HCT116 (cell line): ENCODE data around the gene FLVCR1. TPM values are rescaled to one million over a fixed set of nuclear protein-coding genes. Genes with fewer than 3 reads are reported as not detected.

Source experiments
- ATAC-seq: fragments of 200-7000 bp; cut with Tn5 transposase; 2 replicates; pipeline ENCODE4 v1.9.1; 2020; ENCODE audit warnings: mild to moderate bottlenecking, moderate library complexity
- BruUV-seq: library from RNA; stranded (reverse); fragments of 400-500 nt; replicated peaks from 2 replicates; lab custom pipeline; 2021; lab: Mats Ljungman, UMichigan
- CTCF ChIA-PET: fragments of 300-600 bp; sonication (Branson Sonifier 250); formaldehyde crosslinking; loops from one replicate; lab custom pipeline; 2021; ENCODE audit warnings: antibody characterized with exemption; lab: Charles Lee
- POLR2A ChIA-PET: fragments of 300-600, 350-600 bp; sonication (Branson Sonifier 250); formaldehyde crosslinking; loops from one replicate; lab custom pipeline; 2021; ENCODE audit warnings: antibody characterized with exemption; lab: Charles Lee
- RAD21 ChIA-PET, 2 experiments: fragments of 300-600 bp; sonication (Branson Sonifier 250); formaldehyde crosslinking; loops; one replicate each; lab custom pipeline; 2023; ENCODE audit warnings: low total read pairs in 2 of 2; ENCODE audit not compliant: uncharacterized antibody in 2 of 2, unreplicated experiment in 2 of 2, low non-redundant PET in 1 of 2; lab: Charles Lee
- DNase-seq: peaks from one replicate; pipeline ENCODE4 v3.0.0-alpha.2; 2010; ENCODE audit warnings: low read depth, low spot score
- H2AFZ ChIP-seq: fragments of 200-600 bp; shearing (Covaris generic), sonication (generic); 2 replicates; pipeline ENCODE4 v1.6.1; 2017; ENCODE audit warnings: low read depth, mixed run types, mixed read lengths, antibody characterized with exemption, low read length; ENCODE audit not compliant: poor library complexity, severe bottlenecking
- H3K27ac ChIP-seq: 2 replicates; pipeline ENCODE4 v1.5.1; 2012; ENCODE audit warnings: low read depth, low read length
- H3K27me3 ChIP-seq: fragments of 200-600 bp; sonication (generic); 2 replicates; pipeline ENCODE4 v1.6.1; 2016; ENCODE audit warnings: mixed run types, low read length, mixed read lengths; ENCODE audit not compliant: insufficient read depth
- H3K36me3 ChIP-seq, 2 experiments: fragments of 200-500 bp in 1 of 2; fragments of 200-600 bp in 1 of 2; sonication (Bioruptor generic) in 1 of 2; sonication (generic) in 1 of 2; 2 replicates each; pipeline versions ENCODE4 v1.5.1 to v1.6.1; 2014 to 2016; ENCODE audit warnings: low read length in 2 of 2, inconsistent platforms in 1 of 2, mixed read lengths in 1 of 2, mixed run types in 1 of 2; ENCODE audit not compliant: insufficient read depth in 2 of 2, control insufficient read depth in 1 of 2
- H3K4me1 ChIP-seq, 2 experiments: fragments of 200-600 bp in 1 of 2; sonication (generic) in 1 of 2; 2 replicates each; pipeline versions ENCODE4 v1.5.1 to v1.6.1; 2012 to 2017; ENCODE audit warnings: low read length in 2 of 2, inconsistent platforms in 1 of 2, mild to moderate bottlenecking in 1 of 2, mixed read lengths in 1 of 2, mixed run types in 1 of 2, moderate library complexity in 1 of 2; ENCODE audit not compliant: insufficient read depth in 2 of 2, control insufficient read depth in 1 of 2
- H3K4me2 ChIP-seq: fragments of 200-600 bp; sonication (generic); 2 replicates; pipeline ENCODE4 v1.6.1; 2017; ENCODE audit warnings: mixed run types, low read length, mixed read lengths
- H3K4me3 ChIP-seq, 2 experiments: fragments of 200-600 bp in 1 of 2; sonication (generic) in 1 of 2; replicated peaks in 1 of 2; 2 replicates each; pipeline ENCODE4 v1.5.1; 2011 to 2016; ENCODE audit warnings: low read length in 2 of 2, control low read depth in 1 of 2, low read depth in 1 of 2, mild to moderate bottlenecking in 1 of 2, mixed read lengths in 1 of 2, mixed run types in 1 of 2
- H3K79me2 ChIP-seq: fragments of 200-600 bp; sonication (generic); 2 replicates; pipeline ENCODE4 v1.6.1; 2017; ENCODE audit warnings: mild to moderate bottlenecking, mixed run types, low read length, moderate library complexity, mixed read lengths; ENCODE audit not compliant: insufficient read depth
- H3K9ac ChIP-seq: fragments of 200-600 bp; sonication (generic); 2 replicates; pipeline ENCODE4 v1.6.1; 2016; ENCODE audit warnings: low read length, mixed read lengths
- H3K9me2 ChIP-seq: fragments of 200-600 bp; sonication (generic), shearing (Covaris generic); 2 replicates; pipeline ENCODE4 v1.6.1; 2017; ENCODE audit warnings: mixed run types, mild to moderate bottlenecking, moderate library complexity; ENCODE audit not compliant: insufficient read depth
- H3K9me3 ChIP-seq, 2 experiments: fragments of 200-500 bp in 1 of 2; fragments of 200-600 bp in 1 of 2; sonication (Bioruptor generic) in 1 of 2; sonication (generic) in 1 of 2; 2 replicates each; pipeline ENCODE4 v1.6.1; 2014 to 2017; ENCODE audit warnings: low read length in 2 of 2, mixed read lengths in 2 of 2, inconsistent platforms in 1 of 2, low read depth in 1 of 2, mild to moderate bottlenecking in 1 of 2, mixed run types in 1 of 2, moderate library complexity in 1 of 2; ENCODE audit not compliant: control insufficient read depth in 1 of 2, insufficient read depth in 1 of 2
- H4K20me1 ChIP-seq: fragments of 200-600 bp; sonication (generic), shearing (Covaris generic); 2 replicates; pipeline ENCODE4 v1.6.1; 2017; ENCODE audit warnings: mixed run types, mild to moderate bottlenecking, moderate library complexity; ENCODE audit not compliant: insufficient read depth
- CBX3 ChIP-seq: IDR thresholded peaks from 2 replicates; pipeline ENCODE4 v1.6.1; 2012; ENCODE audit warnings: low read depth
- CEBPB ChIP-seq: IDR thresholded peaks from 2 replicates; pipeline ENCODE4 v1.6.1; 2012; ENCODE audit warnings: low read depth
- EGR1 ChIP-seq: IDR thresholded peaks from 2 replicates; pipeline ENCODE4 v1.6.1; 2012; ENCODE audit warnings: low read depth
- ELF1 ChIP-seq: IDR thresholded peaks from 2 replicates; pipeline ENCODE4 v1.6.1; 2012; ENCODE audit warnings: low read depth, borderline replicate concordance
- EZH2 ChIP-seq: fragments of 200-600 bp; sonication (generic); IDR thresholded peaks from 2 replicates; pipeline ENCODE4 v1.6.1; 2017; ENCODE audit warnings: antibody characterized with exemption, mixed run types
- EZH2phosphoT487 ChIP-seq: fragments of 200-600 bp; IDR thresholded peaks from 2 replicates; pipeline ENCODE4 v1.6.1; 2018; ENCODE audit warnings: antibody characterized with exemption, borderline replicate concordance
- JUND ChIP-seq: IDR thresholded peaks from 2 replicates; pipeline ENCODE4 v1.6.1; 2012
- POLR2AphosphoS5 ChIP-seq: IDR thresholded peaks from 2 replicates; pipeline ENCODE4 v1.6.1; 2011; ENCODE audit warnings: mild to moderate bottlenecking, low read depth, low read length, moderate library complexity
- RAD21 ChIP-seq: IDR thresholded peaks from 2 replicates; pipeline ENCODE4 v1.6.1; 2012; ENCODE audit warnings: low read depth, mild to moderate bottlenecking
- SIN3A ChIP-seq: IDR thresholded peaks from 2 replicates; pipeline ENCODE4 v1.6.1; 2012; ENCODE audit warnings: low read depth
- SP1 ChIP-seq: IDR thresholded peaks from 2 replicates; pipeline ENCODE4 v1.6.1; 2012; ENCODE audit warnings: low read depth
- SRF ChIP-seq: IDR thresholded peaks from 2 replicates; pipeline ENCODE4 v1.6.1; 2012; ENCODE audit warnings: low read depth
- TCF7L2 ChIP-seq: IDR thresholded peaks from 2 replicates; pipeline ENCODE4 v1.7.0; 2011; ENCODE audit warnings: borderline replicate concordance, inconsistent platforms; ENCODE audit not compliant: insufficient read depth, insufficient read length; ENCODE audit errors: extremely low read depth
- YY1 ChIP-seq: IDR thresholded peaks from 2 replicates; pipeline ENCODE4 v1.6.1; 2011; ENCODE audit warnings: low read length, low read depth, moderate library complexity, mild to moderate bottlenecking; ENCODE audit not compliant: insufficient replicate concordance; ENCODE audit errors: extremely low read depth
- ZFX ChIP-seq: fragments of 450-650 bp; IDR thresholded peaks from 2 replicates; pipeline ENCODE4 v1.6.1; 2017
- ZNF274 ChIP-seq: fragments of 200-500 bp; sonication (Bioruptor generic); IDR thresholded peaks from 2 replicates; pipeline ENCODE4 v1.6.1; 2014; ENCODE audit warnings: mild to moderate bottlenecking, low read depth, low read length, inconsistent platforms
- intact Hi-C: fragments of 100-400 bp; cut with micrococcal nuclease; formaldehyde crosslinking; loops from 2 replicates; pipeline ENCODE4 v1.10.0; 2022
- total RNA-seq: library from RNA; stranded (reverse); gene quantifications from one replicate; pipeline ENCODE4 v1.2.1, GENCODE V29; 2021; ENCODE audit not compliant: unreplicated experiment
- TF ChIP-seq, protein P1 (sequence below): IDR thresholded peaks from 2 replicates; pipeline ENCODE4 v1.6.1; 2011; ENCODE audit warnings: mild to moderate bottlenecking, low read length, moderate library complexity; ENCODE audit not compliant: insufficient replicate concordance; ENCODE audit errors: extremely low read depth
- TF ChIP-seq, protein P2 (sequence below): IDR thresholded peaks from 2 replicates; pipeline ENCODE4 v1.6.1; 2012
- TF ChIP-seq, protein P3 (sequence below): IDR thresholded peaks from 2 replicates; pipeline ENCODE4 v1.6.1; 2012; ENCODE audit warnings: low read depth
- TF ChIP-seq, protein P4 (sequence below), 3 experiments: fragments of 200-600 bp in 1 of 3; sonication (generic) in 1 of 3; IDR thresholded peaks in 2 of 3; conservative IDR thresholded peaks in 1 of 3; 2 replicates each; pipeline ENCODE4 v1.5.1; 2012 to 2017; ENCODE audit warnings: low read depth in 2 of 3, low read length in 2 of 3, antibody characterized with exemption in 1 of 3, borderline replicate concordance in 1 of 3, control low read depth in 1 of 3, mild to moderate bottlenecking in 1 of 3, mixed read lengths in 1 of 3, mixed run types in 1 of 3, moderate library complexity in 1 of 3; ENCODE audit not compliant: insufficient read depth in 1 of 3

FLVCR1 gene
- total RNA-seq, 1 experiment from 2014 or later, result 19.0 TPM

DNA sequence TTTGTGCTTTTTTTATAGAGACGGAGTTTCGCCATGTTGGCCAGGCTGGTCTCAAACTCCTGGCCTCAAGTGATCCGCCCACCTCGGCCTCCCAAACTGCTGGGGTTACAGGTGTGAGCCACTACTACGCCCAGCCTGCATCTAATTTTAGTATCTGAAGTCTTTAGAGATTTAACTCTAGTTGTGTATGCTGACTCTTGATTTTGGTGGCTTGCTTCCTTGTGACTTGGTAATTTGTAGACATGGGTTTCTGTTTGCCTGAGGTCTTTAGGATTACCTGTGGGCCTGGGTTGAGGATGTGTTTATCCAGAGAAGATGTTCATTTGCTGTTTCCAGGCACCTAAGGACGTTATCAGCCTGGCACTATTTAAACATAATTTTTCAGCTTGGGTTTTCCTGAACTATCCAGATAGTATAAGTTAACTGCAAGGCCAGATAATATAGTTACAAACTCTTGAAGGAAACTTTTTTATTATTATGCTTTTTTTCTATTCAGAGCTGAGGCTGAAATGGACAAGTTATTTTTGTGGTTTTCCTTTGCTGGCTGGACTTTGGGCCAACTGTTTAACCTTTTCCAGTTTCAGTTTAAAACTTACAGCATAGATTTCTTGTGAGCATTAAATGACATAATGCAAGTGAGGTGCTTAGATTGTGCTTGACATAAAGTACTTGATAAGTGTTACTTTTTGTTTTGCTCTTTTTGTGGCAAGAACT lies 84.8 kb downstream of the FLVCR1 start:
- RAD21 ChIA-PET, result no interaction called here
- BruUV-seq, result no TSS peak

More for the DNA sequence above, 84.8 kb downstream of the FLVCR1 start:
- DNase-seq, result no peak
- no peaks in the 10 kb centered on the region for H3K4me1 ChIP-seq
- no peaks in the 10 kb centered on the region for H3K9me2 ChIP-seq
- ChIA-PET POLR2A (no interaction called here), CTCF (no interaction called here)
- intact Hi-C loops, result no loop called here
- no peaks in the 10 kb centered on the region for H3K9me3 ChIP-seq
- no peak overlapping the region for H3K4me3 ChIP-seq
- no peaks in the 10 kb centered on the region for H3K36me3 ChIP-seq
- no peak for ATAC-seq
- H3K4me2 ChIP-seq, result no peak overlapping the region
- no peak overlapping the region for H2AFZ ChIP-seq
- H4K20me1 ChIP-seq, result no peaks in the 10 kb centered on the region
- TF ChIP-seq ELF1, result no peak
- no peak for TF ChIP-seq SP1
- TF ChIP-seq EZH2, result no peak
- TF ChIP-seq SRF, result no peak
- TF ChIP-seq EGR1, result no peak
- TF ChIP-seq, protein P1, sequence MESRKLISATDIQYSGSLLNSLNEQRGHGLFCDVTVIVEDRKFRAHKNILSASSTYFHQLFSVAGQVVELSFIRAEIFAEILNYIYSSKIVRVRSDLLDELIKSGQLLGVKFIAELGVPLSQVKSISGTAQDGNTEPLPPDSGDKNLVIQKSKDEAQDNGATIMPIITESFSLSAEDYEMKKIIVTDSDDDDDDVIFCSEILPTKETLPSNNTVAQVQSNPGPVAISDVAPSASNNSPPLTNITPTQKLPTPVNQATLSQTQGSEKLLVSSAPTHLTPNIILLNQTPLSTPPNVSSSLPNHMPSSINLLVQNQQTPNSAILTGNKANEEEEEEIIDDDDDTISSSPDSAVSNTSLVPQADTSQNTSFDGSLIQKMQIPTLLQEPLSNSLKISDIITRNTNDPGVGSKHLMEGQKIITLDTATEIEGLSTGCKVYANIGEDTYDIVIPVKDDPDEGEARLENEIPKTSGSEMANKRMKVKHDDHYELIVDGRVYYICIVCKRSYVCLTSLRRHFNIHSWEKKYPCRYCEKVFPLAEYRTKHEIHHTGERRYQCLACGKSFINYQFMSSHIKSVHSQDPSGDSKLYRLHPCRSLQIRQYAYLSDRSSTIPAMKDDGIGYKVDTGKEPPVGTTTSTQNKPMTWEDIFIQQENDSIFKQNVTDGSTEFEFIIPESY, result no peak
- TF ChIP-seq SIN3A, result no peak
- no peak for TF ChIP-seq CEBPB
- TF ChIP-seq ZFX, result no peak
- no peak for TF ChIP-seq CBX3
- TF ChIP-seq POLR2AphosphoS5, result no peak
- TF ChIP-seq RAD21, result no peak
- no peak for TF ChIP-seq EZH2phosphoT487
- TF ChIP-seq, protein P2, sequence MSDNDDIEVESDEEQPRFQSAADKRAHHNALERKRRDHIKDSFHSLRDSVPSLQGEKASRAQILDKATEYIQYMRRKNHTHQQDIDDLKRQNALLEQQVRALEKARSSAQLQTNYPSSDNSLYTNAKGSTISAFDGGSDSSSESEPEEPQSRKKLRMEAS, result no peak
- TF ChIP-seq, protein P3, sequence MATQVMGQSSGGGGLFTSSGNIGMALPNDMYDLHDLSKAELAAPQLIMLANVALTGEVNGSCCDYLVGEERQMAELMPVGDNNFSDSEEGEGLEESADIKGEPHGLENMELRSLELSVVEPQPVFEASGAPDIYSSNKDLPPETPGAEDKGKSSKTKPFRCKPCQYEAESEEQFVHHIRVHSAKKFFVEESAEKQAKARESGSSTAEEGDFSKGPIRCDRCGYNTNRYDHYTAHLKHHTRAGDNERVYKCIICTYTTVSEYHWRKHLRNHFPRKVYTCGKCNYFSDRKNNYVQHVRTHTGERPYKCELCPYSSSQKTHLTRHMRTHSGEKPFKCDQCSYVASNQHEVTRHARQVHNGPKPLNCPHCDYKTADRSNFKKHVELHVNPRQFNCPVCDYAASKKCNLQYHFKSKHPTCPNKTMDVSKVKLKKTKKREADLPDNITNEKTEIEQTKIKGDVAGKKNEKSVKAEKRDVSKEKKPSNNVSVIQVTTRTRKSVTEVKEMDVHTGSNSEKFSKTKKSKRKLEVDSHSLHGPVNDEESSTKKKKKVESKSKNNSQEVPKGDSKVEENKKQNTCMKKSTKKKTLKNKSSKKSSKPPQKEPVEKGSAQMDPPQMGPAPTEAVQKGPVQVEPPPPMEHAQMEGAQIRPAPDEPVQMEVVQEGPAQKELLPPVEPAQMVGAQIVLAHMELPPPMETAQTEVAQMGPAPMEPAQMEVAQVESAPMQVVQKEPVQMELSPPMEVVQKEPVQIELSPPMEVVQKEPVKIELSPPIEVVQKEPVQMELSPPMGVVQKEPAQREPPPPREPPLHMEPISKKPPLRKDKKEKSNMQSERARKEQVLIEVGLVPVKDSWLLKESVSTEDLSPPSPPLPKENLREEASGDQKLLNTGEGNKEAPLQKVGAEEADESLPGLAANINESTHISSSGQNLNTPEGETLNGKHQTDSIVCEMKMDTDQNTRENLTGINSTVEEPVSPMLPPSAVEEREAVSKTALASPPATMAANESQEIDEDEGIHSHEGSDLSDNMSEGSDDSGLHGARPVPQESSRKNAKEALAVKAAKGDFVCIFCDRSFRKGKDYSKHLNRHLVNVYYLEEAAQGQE, result no peak
- TF ChIP-seq, protein P4, sequence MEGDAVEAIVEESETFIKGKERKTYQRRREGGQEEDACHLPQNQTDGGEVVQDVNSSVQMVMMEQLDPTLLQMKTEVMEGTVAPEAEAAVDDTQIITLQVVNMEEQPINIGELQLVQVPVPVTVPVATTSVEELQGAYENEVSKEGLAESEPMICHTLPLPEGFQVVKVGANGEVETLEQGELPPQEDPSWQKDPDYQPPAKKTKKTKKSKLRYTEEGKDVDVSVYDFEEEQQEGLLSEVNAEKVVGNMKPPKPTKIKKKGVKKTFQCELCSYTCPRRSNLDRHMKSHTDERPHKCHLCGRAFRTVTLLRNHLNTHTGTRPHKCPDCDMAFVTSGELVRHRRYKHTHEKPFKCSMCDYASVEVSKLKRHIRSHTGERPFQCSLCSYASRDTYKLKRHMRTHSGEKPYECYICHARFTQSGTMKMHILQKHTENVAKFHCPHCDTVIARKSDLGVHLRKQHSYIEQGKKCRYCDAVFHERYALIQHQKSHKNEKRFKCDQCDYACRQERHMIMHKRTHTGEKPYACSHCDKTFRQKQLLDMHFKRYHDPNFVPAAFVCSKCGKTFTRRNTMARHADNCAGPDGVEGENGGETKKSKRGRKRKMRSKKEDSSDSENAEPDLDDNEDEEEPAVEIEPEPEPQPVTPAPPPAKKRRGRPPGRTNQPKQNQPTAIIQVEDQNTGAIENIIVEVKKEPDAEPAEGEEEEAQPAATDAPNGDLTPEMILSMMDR (IDR thresholded peaks at IDR 0.05 in 2 of 3, conservative IDR thresholded peaks at IDR 0.05 in 1 of 3; ENCODE audit: borderline replicate concordance in 1 of 3, insufficient read depth in 1 of 3, low read depth in 2 of 3, low read length in 2 of 3), result no peak
- TF ChIP-seq TCF7L2, result no peak
- TF ChIP-seq JUND, result no peak
- no peak for TF ChIP-seq ZNF274
- TF ChIP-seq YY1, result no peak
- no peak overlapping the region for H3K9ac ChIP-seq
- H3K79me2 ChIP-seq, result no peaks in the 10 kb centered on the region
- H3K27me3 ChIP-seq, result no peaks in the 10 kb centered on the region
- no peak overlapping the region for H3K27ac ChIP-seq
